K562 (cell line): ENCODE measurements around the gene FUT6. TPM values are rescaled to one million over a fixed set of nuclear protein-coding genes. Genes with fewer than 3 reads are reported as not detected.

Experiments
- ATAC-seq: fragments of 200-7000 bp; cut with Tn5 transposase; 3 replicates; pipeline ENCODE4 v1.9.1; 2020; ENCODE audit warnings: moderate library complexity
- BruUV-seq: library from RNA; stranded (reverse); fragments of 400-500 nt; replicated peaks from 2 replicates; lab custom pipeline; 2021; lab: Mats Ljungman, UMichigan
- CTCF ChIA-PET: fragments of 300-600 bp; formaldehyde crosslinking; extraction: SDS; loops from one replicate; lab custom pipeline; 2021; ENCODE audit warnings: low intra/inter-chr PET ratio; lab: Yijun Ruan, JAX
- POLR2A ChIA-PET: fragments of 300-600, 350-650 bp; sonication (Branson Sonifier 250); formaldehyde crosslinking; extraction: SDS; loops from one replicate; lab custom pipeline; 2021; ENCODE audit warnings: antibody characterized with exemption, inconsistent platforms; lab: Yijun Ruan, JAX
- DNase-seq, 4 experiments: peaks; one replicate each; pipeline versions ENCODE4 v3.0.0 to v3.0.0-alpha.2; 2011 to 2018; ENCODE audit warnings: low spot score in 3 of 4, mixed read lengths in 3 of 4; ENCODE audit errors: extremely low read depth in 1 of 4
- FAIRE-seq: peaks from 2 replicates; lab custom pipeline; 2011; peaks lifted over from hg19 to GRCh38; lab: Jason Lieb, UNC
- H2AFZ ChIP-seq: 2 replicates; pipeline ENCODE4 v1.6.0; 2011; ENCODE audit warnings: low read depth, low read length, control low read depth, inconsistent platforms
- H3K27ac ChIP-seq: fragments of 200-600 bp; 3 replicates; pipeline ENCODE4 v1.8.0; 2011; ENCODE audit warnings: low read depth, mild to moderate bottlenecking, control low read depth, inconsistent platforms, low read length, moderate library complexity, mixed read lengths; ENCODE audit errors: extremely low read depth
- H3K27me3 ChIP-seq, 2 experiments: fragments of 300-600 bp in 1 of 2; 2 replicates in 1 of 2; 3 replicates in 1 of 2; pipeline versions ENCODE4 v1.6.0 to v1.8.0; 2011; ENCODE audit warnings: inconsistent platforms in 2 of 2, low read length in 2 of 2, mild to moderate bottlenecking in 1 of 2, mixed read lengths in 1 of 2, moderate library complexity in 1 of 2; ENCODE audit not compliant: control insufficient read depth in 2 of 2, insufficient read depth in 2 of 2
- H3K36me3 ChIP-seq: fragments of 300-600 bp; 3 replicates; pipeline ENCODE4 v1.8.0; 2011; ENCODE audit warnings: mild to moderate bottlenecking, low read length, inconsistent platforms; ENCODE audit not compliant: control insufficient read depth, insufficient read depth
- H3K4me1 ChIP-seq, 2 experiments: fragments of 200-600 bp in 1 of 2; replicated peaks in 1 of 2; 2 replicates in 1 of 2; 3 replicates in 1 of 2; pipeline versions ENCODE4 v1.5.1 to v1.8.0; 2011; ENCODE audit warnings: inconsistent platforms in 2 of 2, low read length in 2 of 2, mild to moderate bottlenecking in 1 of 2, mixed read lengths in 1 of 2, moderate library complexity in 1 of 2; ENCODE audit not compliant: control insufficient read depth in 2 of 2, insufficient read depth in 2 of 2
- H3K4me2 ChIP-seq: 2 replicates; pipeline ENCODE4 v1.6.1; 2011; ENCODE audit warnings: low read length, control low read depth, inconsistent platforms, mixed read lengths; ENCODE audit not compliant: insufficient read depth
- H3K4me3 ChIP-seq: fragments of 200-600 bp; sonication (generic), shearing (Covaris generic); 2 replicates; pipeline ENCODE4 v1.5.1; 2016; ENCODE audit warnings: control low read depth, inconsistent platforms
- H3K79me2 ChIP-seq: fragments of 200-600 bp; 3 replicates; pipeline ENCODE4 v1.8.0; 2011; ENCODE audit warnings: low read length, inconsistent platforms; ENCODE audit not compliant: control insufficient read depth, insufficient read depth
- H3K9ac ChIP-seq, 2 experiments: 2 replicates each; pipeline versions ENCODE4 v1.6.0 to v1.6.1; 2011; ENCODE audit warnings: low read depth in 2 of 2, low read length in 2 of 2, control low read depth in 1 of 2, inconsistent platforms in 1 of 2, mild to moderate bottlenecking in 1 of 2, mixed read lengths in 1 of 2; ENCODE audit not compliant: insufficient read depth in 1 of 2
- H3K9me1 ChIP-seq: one replicate; pipeline ENCODE4 v1.6.0; 2011; ENCODE audit warnings: inconsistent platforms, mild to moderate bottlenecking, low read length, moderate library complexity; ENCODE audit not compliant: control insufficient read depth, insufficient read depth
- H3K9me3 ChIP-seq: replicated peaks from 2 replicates; pipeline ENCODE4 v1.5.1; 2011; ENCODE audit warnings: low read depth, low read length, inconsistent platforms; ENCODE audit not compliant: control insufficient read depth, insufficient read depth
- H4K20me1 ChIP-seq: replicated peaks from 2 replicates; pipeline ENCODE4 v1.6.1; 2011; ENCODE audit warnings: low read length, inconsistent platforms, mixed read lengths; ENCODE audit not compliant: control insufficient read depth, insufficient read depth
- CEBPB ChIP-seq: fragments of 450-650 bp; IDR thresholded peaks from 2 replicates; pipeline ENCODE4 v1.6.1; 2016; ENCODE audit warnings: missing genetic modification characterization, missing compliant biosample characterization
- CEBPG ChIP-seq, 3 experiments: fragments of 200-800 bp in 1 of 3; sonication (Bioruptor generic) in 1 of 3; sonication (generic) in 1 of 3; formaldehyde crosslinking in 1 of 3; IDR thresholded peaks in 2 of 3; conservative IDR thresholded peaks in 1 of 3; 2 replicates each; pipeline versions ENCODE4 v1.6.1 to v1.8.0; 2016 to 2022; ENCODE audit warnings: missing compliant biosample characterization in 2 of 3, missing genetic modification characterization in 2 of 3, mild to moderate bottlenecking in 1 of 3, missing genetic modification reagents in 1 of 3
- FOXA1 ChIP-seq: fragments of 450-650 bp; IDR thresholded peaks from 2 replicates; pipeline ENCODE4 v1.6.1; 2016; ENCODE audit warnings: mild to moderate bottlenecking, borderline replicate concordance
- WGBS: fragments of 100-300 bp; shearing (Covaris generic); methylation state at CpG from one replicate; pipeline ENCODE4 v1.1.6; 2016; ENCODE audit warnings: low coverage, mixed read lengths; ENCODE audit not compliant: insufficient coverage; ENCODE audit errors: missing lambda C conversion rate; 5-methylcytosine and 5-hydroxymethylcytosine counted together
- in situ Hi-C: fragments of 300-500 bp; cut with MboI; formaldehyde crosslinking; loops from 4 replicates; pipeline ENCODE4 v1.15.0; 2018; ENCODE audit warnings: inconsistent platforms, mixed read lengths
- intact Hi-C: fragments of 100-400 bp; cut with micrococcal nuclease; formaldehyde crosslinking; loops from 2 replicates; pipeline ENCODE4 v1.14.2; 2022
- polyA plus RNA-seq, 8 experiments: library from polyadenylated mRNA; depleted of rRNA in 4 of 8; stranded (reverse) in 5 of 8; unstranded in 3 of 8; fragments of >200 nt; fragmentation: Nextera tagmentation in 2 of 8; fragmentation: Illumina TruSeq in 1 of 8; extraction: Ambion mirVana in 2 of 8; extraction: Trizol in 1 of 8; gene quantifications; 2 replicates each; pipeline versions ENCODE4 v1.2.1 to v1.2.3, GENCODE V29; 2011 to 2014; ENCODE audit warnings: inconsistent platforms in 1 of 8, missing spikeins in 1 of 8
- total RNA-seq, 7 experiments: library from RNA; depleted of rRNA in 6 of 7; stranded (reverse); fragments of >200 nt in 6 of 7; fragmentation: Illumina TruSeq in 2 of 7; extraction: Trizol in 2 of 7; gene quantifications; 2 replicates each; pipeline versions ENCODE4 v1.2.1 to v1.2.3, GENCODE V29; 2011 to 2021; ENCODE audit warnings: low replicate concordance in 1 of 7
- TF ChIP-seq, protein P1 (sequence below): IDR thresholded peaks from 3 replicates; pipeline ENCODE4 v1.6.1; 2011; ENCODE audit warnings: borderline replicate concordance, mild to moderate bottlenecking; ENCODE audit not compliant: insufficient read length, insufficient read depth

The FUT6 gene
- total and polyA plus RNA-seq, 9 of the 15 experiments (the other 6 are each of a cell fraction or from before 2014, with no cell fraction given) = 0.04 TPM; not detected in 8

DNA sequence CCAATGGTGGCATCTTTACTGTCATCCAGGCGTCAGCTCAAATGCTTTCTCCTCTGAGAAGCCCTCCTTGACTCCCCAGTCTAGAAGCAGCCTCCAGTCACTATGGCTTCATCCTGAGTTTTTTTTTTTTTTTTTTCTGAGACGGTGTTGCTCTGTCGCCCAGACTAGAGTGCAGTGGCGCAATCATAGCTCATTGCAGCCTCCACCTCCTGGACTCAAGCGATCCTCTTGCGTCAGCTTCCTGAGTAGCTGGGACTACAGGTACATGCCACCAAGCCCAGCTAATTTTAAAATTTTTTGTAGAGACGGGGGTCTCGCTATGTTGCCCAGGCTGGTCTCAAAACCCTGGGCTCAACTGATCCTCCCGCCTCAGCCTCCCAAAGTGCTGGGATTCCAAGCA lies 30.4 kb downstream of the FUT6 start:
- in situ Hi-C loops = no loop called here
- DNase-seq (no peak), FAIRE-seq (no peak), ATAC-seq (no peak)
- Histone ChIP-seq H3K4me3 (no peak overlapping the region), H3K36me3 (no peaks in the 10 kb centered on the region), H3K27ac (no peak overlapping the region), H2AFZ (no peak overlapping the region), H3K9me1 (no peaks in the 10 kb centered on the region), H3K4me1 (peaks cover 0 to 26% of the 10 kb centered on the region in 2 experiments; a peak in 3 of 5 replicates), H4K20me1 (no peaks in the 10 kb centered on the region), H3K79me2 (no peaks in the 10 kb centered on the region), H3K9ac (no peak overlapping the region), H3K27me3 (no peaks in the 10 kb centered on the region), H3K9me3 (no peaks in the 10 kb centered on the region), H3K4me2 (no peak overlapping the region)
- peak; percentile 79 for TF ChIP-seq CEBPB
- TF ChIP-seq, protein P1, sequence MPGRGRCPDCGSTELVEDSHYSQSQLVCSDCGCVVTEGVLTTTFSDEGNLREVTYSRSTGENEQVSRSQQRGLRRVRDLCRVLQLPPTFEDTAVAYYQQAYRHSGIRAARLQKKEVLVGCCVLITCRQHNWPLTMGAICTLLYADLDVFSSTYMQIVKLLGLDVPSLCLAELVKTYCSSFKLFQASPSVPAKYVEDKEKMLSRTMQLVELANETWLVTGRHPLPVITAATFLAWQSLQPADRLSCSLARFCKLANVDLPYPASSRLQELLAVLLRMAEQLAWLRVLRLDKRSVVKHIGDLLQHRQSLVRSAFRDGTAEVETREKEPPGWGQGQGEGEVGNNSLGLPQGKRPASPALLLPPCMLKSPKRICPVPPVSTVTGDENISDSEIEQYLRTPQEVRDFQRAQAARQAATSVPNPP = no peak
- TF ChIP-seq CEBPG (CRISPR knock-in tag; IDR thresholded peaks at IDR 0.05) = no peak; the same call in 1 of the 2 replicates
- peak in 1 of 2 experiments; percentile 54; a peak in 3 of 4 replicates for TF ChIP-seq CEBPG (tag; conservative IDR thresholded peaks at IDR 0.05 in 1 of 2, IDR thresholded peaks at IDR 0.05 in 1 of 2)
- no peak for TF ChIP-seq FOXA1
- ChIA-PET CTCF (no interaction called here), POLR2A (interaction anchor here (0.8 kb wide), 1 partner anchor 53 kb away, joined by 5 read pairs; no protein-coding TSS in a partner anchor)
- BruUV-seq = no TSS peak
- WGBS = 74% methylated on average over 7 of the region's 9 CpGs
- intact Hi-C loops = loop anchor here (10.0 kb wide), 1 partner anchor 176 kb away; no protein-coding TSS in a partner anchor
